Stimulated activated CD8-positive, alpha-beta memory T cell treated with anti-CD3 and anti-CD28 coated beads, Interleukin-2, amount 100 ng/mL, for 48 hours (primary cell): ENCODE data around the gene RNF227.
"Not testable (repeated sequence)": the region's sequence is repeated elsewhere in the genome, so short reads cannot be mapped to it uniquely, and the experiment has no call there.

Source experiments
- DNase-seq, 2 donors: peaks; one replicate each; pipeline ENCODE4 v3.0.0-alpha.2; 2020; ENCODE audit warnings: low read depth in 2 of 2

Gene RNF227

DNA sequence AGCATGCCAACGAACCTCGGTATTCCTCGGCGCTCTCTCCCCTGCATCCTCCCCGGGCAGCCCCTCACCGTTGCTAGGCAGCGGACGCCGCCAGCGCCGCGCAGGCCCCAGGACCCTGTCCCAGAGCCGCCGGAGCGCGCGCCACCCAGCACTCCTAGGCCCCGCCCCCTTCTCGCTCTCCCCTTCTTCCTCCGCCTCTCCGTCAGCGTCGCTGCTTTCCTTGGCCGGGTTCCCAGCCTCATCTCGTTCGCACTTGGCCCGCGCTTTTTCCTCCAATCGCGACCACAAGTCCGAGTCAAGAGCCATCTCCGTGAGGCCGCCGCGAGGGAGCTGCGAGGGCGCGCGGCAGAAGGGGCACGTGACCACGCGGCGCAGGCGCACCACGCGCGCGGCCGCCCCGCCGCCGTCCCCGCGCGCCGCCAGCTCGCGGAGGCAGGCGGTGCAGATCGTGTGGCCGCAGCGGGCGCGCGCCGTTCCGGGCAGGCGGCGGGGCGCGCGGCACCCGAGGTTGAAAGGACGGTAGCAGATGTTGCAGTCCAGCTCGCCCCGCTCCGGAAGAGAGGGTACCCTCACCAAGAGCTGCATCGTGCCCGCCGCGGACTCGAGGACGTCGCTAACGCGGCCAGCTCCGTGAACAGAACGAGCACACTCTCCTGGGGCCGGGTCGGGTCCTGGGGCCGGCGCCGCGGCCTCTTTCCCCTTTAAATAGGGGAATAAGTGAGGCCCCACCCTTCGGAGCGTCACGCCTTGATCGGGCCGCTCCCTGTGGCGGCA is at the start of gene RNF227:
Gene RNF227 (minus strand): TSS at position 679 of the 774 bp plus-strand sequence. CDS start 94 bp downstream, at position 585.
- peak; percentile 80 to 86 for DNase-seq

DNA sequence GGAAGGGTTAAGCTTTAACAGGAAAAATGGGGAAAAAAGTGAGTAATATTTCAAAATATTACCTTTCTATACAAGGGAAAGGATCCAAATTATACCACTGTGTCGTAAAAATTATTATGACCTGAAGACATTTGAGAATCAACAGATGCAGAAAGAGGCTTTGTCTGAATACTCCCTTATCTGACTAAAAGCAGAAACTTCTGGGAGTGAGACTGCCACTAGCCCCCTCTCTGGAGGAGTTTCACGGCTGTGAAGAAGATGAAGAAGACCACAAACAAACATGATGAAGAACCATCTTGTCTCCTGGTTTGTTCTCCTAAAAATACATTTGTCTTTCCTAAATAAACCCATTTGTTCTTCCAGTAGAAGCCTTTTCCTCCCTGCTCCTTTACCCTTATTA is 45.3 kb upstream of the RNF227 start:
- DNase-seq = no peak

DNA sequence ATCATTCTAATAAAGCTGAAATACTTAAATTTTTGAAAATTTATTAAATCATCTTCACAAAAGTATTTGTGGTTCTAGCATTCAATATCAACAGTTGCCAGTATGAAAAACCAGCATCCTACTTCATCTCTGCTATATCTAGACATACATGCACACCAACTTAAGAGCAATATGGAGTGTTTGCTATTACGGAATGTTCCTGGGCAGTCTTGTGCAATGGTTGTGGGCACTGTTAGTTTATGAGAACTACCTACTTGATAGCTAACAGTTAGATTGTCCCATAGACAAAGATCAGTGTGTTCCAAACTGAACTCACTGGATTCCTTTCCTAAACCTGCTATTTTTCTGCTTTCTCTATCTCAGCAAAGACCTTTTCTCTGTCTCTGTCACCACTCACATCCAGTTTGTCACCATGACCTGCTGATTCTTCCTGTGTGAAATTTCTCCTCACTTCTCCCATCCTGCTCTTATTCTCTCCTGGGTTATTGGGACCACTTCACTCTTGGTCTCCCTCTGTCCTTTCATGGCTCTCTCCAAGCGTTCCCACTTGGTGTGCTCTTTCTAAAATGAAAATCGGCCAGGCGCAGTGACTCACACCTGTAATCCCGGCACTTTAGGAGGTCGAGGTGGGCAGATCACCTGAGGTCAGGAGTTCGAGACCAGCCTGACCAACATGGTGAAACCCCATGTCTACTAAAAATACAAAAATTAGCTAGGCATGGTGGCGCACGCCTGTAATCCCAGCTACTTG is 43.6 kb upstream of the RNF227 start:
- DNase-seq = no peak

- DNase-seq = no peak
Observed at GRCh38 chr17:7956228-7956965, 40.3 kb upstream of the RNF227 start.

GRCh38 chr17:7955414-7956227 is 39.5 kb upstream of the RNF227 start:
- DNase-seq = no peak

- not testable (repeated sequence) for DNase-seq
Observed at GRCh38 chr17:7953266-7953665, 37.2 kb upstream of the RNF227 start.

- no peak for DNase-seq
Observed at GRCh38 chr17:7951143-7951792, 35.2 kb upstream of the RNF227 start.

GRCh38 chr17:7950578-7950977 is 34.5 kb upstream of the RNF227 start:
- DNase-seq = no peak

DNA sequence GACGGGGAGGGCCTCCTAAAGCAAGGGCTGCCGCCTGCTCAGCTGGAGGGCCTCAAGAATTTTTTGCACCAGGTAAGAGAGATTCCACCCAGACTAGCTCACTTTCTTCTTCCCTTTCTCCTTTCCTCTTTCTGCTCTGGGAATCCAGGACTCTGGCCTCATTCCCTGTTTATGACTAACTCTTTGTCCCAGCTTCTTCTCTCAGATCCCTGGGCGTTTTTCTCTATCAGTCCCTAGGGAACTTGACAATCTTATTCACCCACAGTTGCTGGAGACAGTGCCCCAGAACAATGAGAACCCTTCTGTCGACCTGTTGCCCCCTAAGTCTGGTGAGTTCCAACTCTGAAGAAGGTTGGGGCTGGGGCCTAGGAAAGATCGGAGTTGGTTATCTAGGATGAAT is 31.6 kb upstream of the RNF227 start:
- no peak for DNase-seq

GRCh38 chr17:7946441-7946840 is 30.4 kb upstream of the RNF227 start:
- no peak for DNase-seq

DNA sequence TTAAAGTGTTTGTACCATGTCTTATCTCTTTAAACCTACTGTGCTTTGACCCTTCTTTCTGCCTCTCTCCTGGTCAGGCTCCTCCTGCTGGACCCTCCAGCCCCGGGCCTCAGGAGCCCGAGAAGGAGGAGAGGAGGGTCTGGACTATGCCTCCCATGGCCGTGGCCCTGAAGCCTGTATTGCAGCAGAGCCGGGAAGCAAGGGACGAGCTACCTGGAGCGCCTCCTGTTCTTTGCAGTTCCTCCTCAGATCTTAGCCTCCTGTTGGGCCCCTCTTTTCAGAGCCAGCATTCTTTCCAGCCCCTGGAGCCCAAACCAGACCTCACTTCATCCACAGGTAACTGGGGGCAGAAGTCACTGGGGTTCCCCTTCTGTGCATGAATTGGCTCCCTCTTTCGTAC is 29.6 kb upstream of the RNF227 start:
- DNase-seq = no peak

- no peak for DNase-seq
Observed at GRCh38 chr17:7944326-7944725, 28.2 kb upstream of the RNF227 start.

GRCh38 chr17:7943291-7943690 is 27.2 kb upstream of the RNF227 start:
- no peak for DNase-seq

DNA sequence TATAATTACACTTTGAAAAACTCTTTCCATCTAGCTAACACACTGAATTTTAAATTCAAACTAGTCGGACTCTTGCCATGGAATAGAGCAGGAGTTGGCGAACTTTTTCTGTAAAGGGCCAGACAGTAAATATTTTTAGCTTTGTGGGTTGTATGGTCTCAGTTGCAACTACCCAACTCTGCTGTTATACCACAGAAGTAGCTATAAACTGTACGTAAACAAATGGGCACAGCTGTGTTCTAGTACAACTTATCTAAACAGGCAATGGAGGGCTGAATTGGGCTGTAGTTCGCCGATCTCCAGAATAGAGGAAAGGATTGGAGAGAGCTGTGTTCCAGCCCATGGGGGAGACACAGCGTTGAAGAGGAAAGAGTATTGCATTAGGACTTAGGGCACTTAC is 24.7 kb upstream of the RNF227 start:
- DNase-seq = no peak

- no peak for DNase-seq
Observed at GRCh38 chr17:7940034-7940433, 23.9 kb upstream of the RNF227 start.

GRCh38 chr17:7935859-7936258 is 19.8 kb upstream of the RNF227 start:
- DNase-seq = no peak

- peak in 1 of 2 donors; percentile 19 for DNase-seq
Observed at GRCh38 chr17:7932949-7933348, 16.9 kb upstream of the RNF227 start.

GRCh38 chr17:7932483-7932891 is 16.4 kb upstream of the RNF227 start:
- no peak for DNase-seq

DNA sequence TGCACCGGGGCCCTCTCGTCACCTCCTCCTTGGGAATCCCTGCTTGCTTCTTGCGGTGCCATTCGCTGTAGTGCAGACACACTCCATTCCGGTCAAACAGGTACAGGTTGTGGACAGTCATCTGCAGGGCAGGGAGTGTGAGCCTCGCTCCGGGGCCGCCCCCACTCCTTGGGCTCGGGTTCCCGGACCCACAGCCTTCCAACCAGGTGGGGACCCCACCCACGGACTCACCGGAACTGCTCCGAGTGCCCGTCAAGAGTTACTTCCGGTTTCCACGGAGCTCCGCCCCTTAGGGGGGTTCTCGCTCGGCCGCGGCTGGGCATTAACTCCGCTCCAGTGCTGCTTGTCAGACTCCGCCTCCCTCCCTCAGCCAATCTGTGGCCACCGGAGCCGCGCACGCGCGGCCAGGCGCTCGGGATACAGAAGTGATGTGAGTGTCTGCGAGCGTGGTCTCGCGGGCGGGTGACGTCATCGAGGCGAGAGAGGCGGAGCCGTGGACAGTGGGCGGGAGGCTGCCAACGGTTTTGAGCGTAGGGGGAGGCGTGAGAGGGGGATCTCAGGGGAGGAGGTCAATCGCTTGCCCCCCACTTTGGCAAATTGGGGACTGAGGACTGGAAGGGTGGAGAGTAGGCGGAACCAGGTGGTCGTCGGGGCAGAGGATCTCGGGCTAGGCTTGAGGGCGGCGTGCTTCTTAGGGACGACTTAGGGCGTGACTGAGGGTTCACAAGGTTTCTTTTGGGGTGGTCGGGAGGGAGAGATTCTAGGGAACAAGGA is 15.8 kb upstream of the RNF227 start, which contains the start of the genes CNTROB and TRAPPC1:
Gene CNTROB (plus strand): TSS at position 498 of the 774 bp plus-strand sequence. CDS start 874 bp downstream, outside the sequence.
Gene TRAPPC1 (minus strand): TSS at position 238 of the 774 bp plus-strand sequence. CDS start 117 bp downstream, at position 121.
- peak; percentile 96 to 99 for DNase-seq
